Endothelial cell of umbilical vein (primary cell): Measurements from ENCODE around the gene UST. TPM values are rescaled to one million over a fixed set of nuclear protein-coding genes. Genes with fewer than 3 reads are reported as not detected.
"Not testable (repeated sequence)": the region's sequence is repeated elsewhere in the genome, so short reads cannot be mapped to it uniquely, and the experiment has no call there.

Experiments
- BruUV-seq: library from RNA; stranded (reverse); fragments of 400-500 nt; replicated peaks from 2 replicates; lab custom pipeline; 2021; lab: Mats Ljungman, UMichigan
- CTCF ChIA-PET: fragments of 300-600, 350-600 bp; sonication (Branson Sonifier 250); formaldehyde crosslinking; loops from one replicate; lab custom pipeline; 2021; ENCODE audit warnings: antibody characterized with exemption, inconsistent platforms; lab: Charles Lee
- POLR2A ChIA-PET: fragments of 300-600, 350-600 bp; sonication (Branson Sonifier 250); formaldehyde crosslinking; loops from one replicate; lab custom pipeline; 2021; ENCODE audit warnings: antibody characterized with exemption, inconsistent platforms; lab: Charles Lee
- DNase-seq: peaks from one replicate; pipeline ENCODE4 v3.0.0-alpha.2; 2011; ENCODE audit warnings: low read depth, low spot score
- FAIRE-seq: peaks from 2 replicates; lab custom pipeline; 2011; peaks lifted over from hg19 to GRCh38; lab: Jason Lieb, UNC
- H2AFZ ChIP-seq: 2 replicates; pipeline ENCODE4 v1.6.0; 2012; ENCODE audit warnings: low read depth, low read length, control low read depth, inconsistent platforms
- H3K27ac ChIP-seq: 2 replicates; pipeline ENCODE4 v1.5.1; 2011; ENCODE audit warnings: low read depth, mild to moderate bottlenecking, control low read depth, low read length, moderate library complexity; ENCODE audit not compliant: insufficient read depth
- H3K27me3 ChIP-seq, 2 experiments: 2 replicates each; pipeline versions ENCODE4 v1.6.0 to v1.6.1; 2011; ENCODE audit warnings: low read length in 2 of 2, mixed read lengths in 1 of 2; ENCODE audit not compliant: control insufficient read depth in 2 of 2, insufficient read depth in 2 of 2
- H3K36me3 ChIP-seq, 2 experiments: 2 replicates in 1 of 2; 3 replicates in 1 of 2; pipeline ENCODE4 v1.5.1; 2011; ENCODE audit warnings: low read length in 2 of 2, mild to moderate bottlenecking in 1 of 2, moderate library complexity in 1 of 2; ENCODE audit not compliant: control insufficient read depth in 2 of 2, insufficient read depth in 2 of 2; ENCODE audit errors: extremely low read depth in 1 of 2
- H3K4me1 ChIP-seq: 3 replicates; pipeline ENCODE4 v1.5.1; 2011; ENCODE audit warnings: mild to moderate bottlenecking, low read length; ENCODE audit not compliant: control insufficient read depth, insufficient read depth; ENCODE audit errors: extremely low read depth
- H3K4me2 ChIP-seq: 2 replicates; pipeline ENCODE4 v1.6.1; 2011; ENCODE audit warnings: low read length, control low read depth, mixed read lengths; ENCODE audit not compliant: insufficient read depth
- H3K4me3 ChIP-seq, 3 experiments: fragments of 200-600 bp in 1 of 3; sonication (generic), shearing (Covaris generic) in 1 of 3; replicated peaks in 1 of 3; 2 replicates each; pipeline ENCODE4 v1.5.1; 2011 to 2016; ENCODE audit warnings: control low read depth in 3 of 3, low read length in 3 of 3, mild to moderate bottlenecking in 2 of 3, inconsistent platforms in 1 of 3, low read depth in 1 of 3, moderate library complexity in 1 of 3; ENCODE audit not compliant: insufficient read depth in 1 of 3
- H3K79me2 ChIP-seq: 2 replicates; pipeline ENCODE4 v1.6.0; 2012; ENCODE audit warnings: low read length, inconsistent platforms; ENCODE audit not compliant: control insufficient read depth, insufficient read depth
- H3K9ac ChIP-seq: replicated peaks from 2 replicates; pipeline ENCODE3; 2011; ENCODE audit warnings: low read length, control low read depth; ENCODE audit not compliant: insufficient read depth; ENCODE audit errors: extremely low read depth
- H3K9me1 ChIP-seq: replicated peaks from 3 replicates; pipeline ENCODE4 v1.6.0; 2011; ENCODE audit warnings: mild to moderate bottlenecking, low read length; ENCODE audit not compliant: control insufficient read depth, insufficient read depth; ENCODE audit errors: extremely low read depth
- H3K9me3 ChIP-seq: replicated peaks from 2 replicates; pipeline ENCODE4 v1.5.1; 2012; ENCODE audit warnings: low read length, inconsistent platforms; ENCODE audit not compliant: control insufficient read depth, insufficient read depth
- H4K20me1 ChIP-seq: replicated peaks from 2 replicates; pipeline ENCODE3; 2011; ENCODE audit warnings: mild to moderate bottlenecking, low read length; ENCODE audit not compliant: control insufficient read depth, insufficient read depth; ENCODE audit errors: extremely low read depth
- GATA2 ChIP-seq: IDR thresholded peaks from 2 replicates; pipeline ENCODE4 v1.7.0; 2011; ENCODE audit warnings: low read depth, mild to moderate bottlenecking, moderate library complexity, mixed read lengths, low read length; ENCODE audit not compliant: insufficient read length, insufficient read depth
- POLR2AphosphoS5 ChIP-seq: IDR thresholded peaks from 2 replicates; pipeline ENCODE4 v1.6.1; 2012; ENCODE audit warnings: low read depth, mild to moderate bottlenecking, control low read depth, low read length, moderate library complexity; ENCODE audit not compliant: insufficient read depth
- dilution Hi-C: fragments of 300-500 bp; cut with MboI; formaldehyde crosslinking; loops from one replicate; pipeline ENCODE4 v1.15.0; 2019; ENCODE audit warnings: low sequenced_read_pairs; ENCODE audit not compliant: extremely low pct_ligation_motif_present
- intact Hi-C: fragments of 100-400 bp; cut with micrococcal nuclease; formaldehyde crosslinking; loops from one replicate; pipeline ENCODE4 v1.10.0; 2022
- polyA plus RNA-seq, 4 experiments: library from polyadenylated mRNA; depleted of rRNA in 3 of 4; stranded (reverse) in 3 of 4; unstranded in 1 of 4; fragments of >200 nt; gene quantifications; 2 replicates each; pipeline versions ENCODE4 v1.2.1 to v1.2.3, GENCODE V29; 2011 to 2012; ENCODE audit warnings: missing spikeins in 1 of 4
- total RNA-seq: library from RNA; stranded (reverse); gene quantifications from 2 replicates; pipeline ENCODE4 v1.2.3, GENCODE V29; 2021
- TF ChIP-seq, protein P1 (sequence below): IDR thresholded peaks from 2 replicates; pipeline ENCODE4 v1.6.1; 2011; ENCODE audit not compliant: insufficient read depth, insufficient read length

UST gene
- total and polyA plus RNA-seq, 2 donors (not counting 3 experiments of a cell fraction or from before 2014, with no cell fraction given): 0.26 to 0.84 TPM

DNA sequence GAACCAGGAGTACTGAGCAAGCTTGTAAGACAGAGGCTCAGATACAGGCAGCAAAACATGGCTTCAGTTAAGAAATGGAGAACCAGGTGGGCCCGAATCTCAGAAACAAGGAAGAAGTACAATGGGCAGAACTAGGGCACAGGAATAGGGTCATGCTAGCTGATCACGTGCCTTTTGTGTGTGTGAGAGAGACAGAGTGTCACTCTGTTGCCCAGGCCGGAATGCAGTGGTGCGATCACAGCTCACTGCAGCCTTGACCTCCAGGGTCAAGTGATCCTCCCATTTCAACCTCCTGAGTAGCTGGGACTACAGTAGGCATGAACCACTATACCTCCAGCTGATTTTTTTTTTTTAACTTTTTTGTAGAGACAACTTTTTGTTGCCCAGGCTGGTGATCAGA lies 257.8 kb downstream of the UST start:
- no peaks in the 10 kb centered on the region for H4K20me1 ChIP-seq
- no peaks in the 10 kb centered on the region for H3K36me3 ChIP-seq
- BruUV-seq: no TSS peak
- H3K79me2 ChIP-seq: no peaks in the 10 kb centered on the region
- no peaks in the 10 kb centered on the region for H3K27me3 ChIP-seq
- dilution Hi-C loops (no loop called here), intact Hi-C loops (no loop called here)
- ChIA-PET POLR2A (no interaction called here), CTCF (interaction anchor here (1.3 kb wide), 1 partner anchor 24 kb away, joined by 5 read pairs; no protein-coding TSS in a partner anchor)
- H3K27ac ChIP-seq: no peak overlapping the region
- no peak overlapping the region for H3K9ac ChIP-seq
- H2AFZ ChIP-seq: no peak overlapping the region
- H3K4me2 ChIP-seq: no peak overlapping the region
- FAIRE-seq: no peak
- no peak for DNase-seq
- TF ChIP-seq, protein P1, sequence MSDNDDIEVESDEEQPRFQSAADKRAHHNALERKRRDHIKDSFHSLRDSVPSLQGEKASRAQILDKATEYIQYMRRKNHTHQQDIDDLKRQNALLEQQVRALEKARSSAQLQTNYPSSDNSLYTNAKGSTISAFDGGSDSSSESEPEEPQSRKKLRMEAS: no peak
- no peak for TF ChIP-seq POLR2AphosphoS5
- TF ChIP-seq GATA2: no peak
- no peaks in the 10 kb centered on the region for H3K9me1 ChIP-seq
- no peak overlapping the region for H3K4me3 ChIP-seq
- no peaks in the 10 kb centered on the region for H3K9me3 ChIP-seq
- H3K4me1 ChIP-seq: no peaks in the 10 kb centered on the region

DNA sequence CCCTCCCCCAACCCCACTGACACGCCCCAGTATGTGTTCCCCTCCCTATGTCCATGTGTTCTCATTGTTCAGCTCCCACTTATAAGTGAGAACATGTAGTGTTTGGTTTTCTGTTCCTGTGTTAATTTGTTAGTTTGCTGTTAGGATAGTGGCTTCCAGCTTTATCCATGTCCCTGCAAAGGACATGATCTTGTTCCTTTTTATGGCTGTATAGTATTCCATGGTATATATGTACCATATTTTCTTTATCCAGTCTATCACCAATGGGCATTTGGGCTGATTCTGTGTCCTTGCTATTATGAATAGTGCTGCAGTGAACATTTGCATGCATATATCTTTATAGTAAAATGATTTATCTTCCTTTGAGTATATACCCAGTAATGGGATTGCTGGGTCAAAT lies 259.4 kb downstream of the UST start:
- H3K9me1 ChIP-seq, H4K20me1 ChIP-seq, H2AFZ ChIP-seq, dilution Hi-C loops, H3K79me2 ChIP-seq, H3K9ac ChIP-seq, POLR2A ChIA-PET, H3K4me2 ChIP-seq, H3K27ac ChIP-seq, BruUV-seq, H3K4me1 ChIP-seq, intact Hi-C loops, FAIRE-seq, H3K9me3 ChIP-seq, DNase-seq, H3K4me3 ChIP-seq, H3K36me3 ChIP-seq, H3K27me3 ChIP-seq: not testable (repeated sequence)
- CTCF ChIA-PET: interaction anchor here (1.3 kb wide), 1 partner anchor 22 kb away, joined by 5 read pairs; no protein-coding TSS in a partner anchor
